C4-2B (cell line): Measurements from ENCODE around the gene SCAF1.
"Not testable (repeated sequence)": the region's sequence is repeated elsewhere in the genome, so short reads cannot be mapped to it uniquely, and the experiment has no call there.

Source experiments
- H3K27ac ChIP-seq: fragments of 450-650 bp; 2 replicates; pipeline ENCODE4 v1.5.1; 2017
- ZFX ChIP-seq: fragments of 450-650 bp; IDR thresholded peaks from 2 replicates; pipeline ENCODE4 v1.6.1; 2017
- TF ChIP-seq, protein P1 (sequence below): fragments of 450-650 bp; conservative IDR thresholded peaks from 2 replicates; pipeline ENCODE4 v1.5.1; 2017; ENCODE audit warnings: mild to moderate bottlenecking

SCAF1 gene

DNA sequence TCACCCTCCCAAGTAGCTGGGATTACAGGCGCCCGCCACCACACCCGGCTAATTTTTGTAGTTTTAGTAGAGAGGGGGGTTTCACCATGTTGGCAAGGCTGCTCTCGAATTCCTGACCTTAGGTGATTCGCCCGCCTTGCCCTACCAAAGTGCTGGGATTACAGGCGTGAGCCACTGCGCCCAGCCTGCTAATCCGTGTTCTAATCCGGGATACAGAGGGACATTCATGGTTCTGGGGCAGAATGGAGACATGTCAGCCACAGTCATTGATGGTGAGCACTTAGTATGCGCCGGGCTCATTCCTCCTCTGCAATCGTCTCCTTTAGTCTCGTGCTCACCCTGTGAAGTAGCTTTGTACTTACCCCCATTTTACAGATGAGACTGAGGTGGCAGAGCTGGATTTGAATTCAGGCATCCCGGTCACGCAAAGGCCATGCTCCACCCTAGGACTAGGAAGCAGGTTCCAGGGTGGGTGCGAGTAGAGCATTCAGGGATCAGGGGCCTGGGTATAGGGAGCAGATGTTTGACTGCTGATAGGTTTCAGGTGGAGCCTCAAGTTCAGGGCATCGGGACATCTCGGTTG, 10.3 kb upstream of the SCAF1 start:
- H3K27ac ChIP-seq, result peak overlapping the region; percentile 85
- TF ChIP-seq ZFX, result no peak
- TF ChIP-seq, protein P1, sequence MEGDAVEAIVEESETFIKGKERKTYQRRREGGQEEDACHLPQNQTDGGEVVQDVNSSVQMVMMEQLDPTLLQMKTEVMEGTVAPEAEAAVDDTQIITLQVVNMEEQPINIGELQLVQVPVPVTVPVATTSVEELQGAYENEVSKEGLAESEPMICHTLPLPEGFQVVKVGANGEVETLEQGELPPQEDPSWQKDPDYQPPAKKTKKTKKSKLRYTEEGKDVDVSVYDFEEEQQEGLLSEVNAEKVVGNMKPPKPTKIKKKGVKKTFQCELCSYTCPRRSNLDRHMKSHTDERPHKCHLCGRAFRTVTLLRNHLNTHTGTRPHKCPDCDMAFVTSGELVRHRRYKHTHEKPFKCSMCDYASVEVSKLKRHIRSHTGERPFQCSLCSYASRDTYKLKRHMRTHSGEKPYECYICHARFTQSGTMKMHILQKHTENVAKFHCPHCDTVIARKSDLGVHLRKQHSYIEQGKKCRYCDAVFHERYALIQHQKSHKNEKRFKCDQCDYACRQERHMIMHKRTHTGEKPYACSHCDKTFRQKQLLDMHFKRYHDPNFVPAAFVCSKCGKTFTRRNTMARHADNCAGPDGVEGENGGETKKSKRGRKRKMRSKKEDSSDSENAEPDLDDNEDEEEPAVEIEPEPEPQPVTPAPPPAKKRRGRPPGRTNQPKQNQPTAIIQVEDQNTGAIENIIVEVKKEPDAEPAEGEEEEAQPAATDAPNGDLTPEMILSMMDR, result no peak

DNA sequence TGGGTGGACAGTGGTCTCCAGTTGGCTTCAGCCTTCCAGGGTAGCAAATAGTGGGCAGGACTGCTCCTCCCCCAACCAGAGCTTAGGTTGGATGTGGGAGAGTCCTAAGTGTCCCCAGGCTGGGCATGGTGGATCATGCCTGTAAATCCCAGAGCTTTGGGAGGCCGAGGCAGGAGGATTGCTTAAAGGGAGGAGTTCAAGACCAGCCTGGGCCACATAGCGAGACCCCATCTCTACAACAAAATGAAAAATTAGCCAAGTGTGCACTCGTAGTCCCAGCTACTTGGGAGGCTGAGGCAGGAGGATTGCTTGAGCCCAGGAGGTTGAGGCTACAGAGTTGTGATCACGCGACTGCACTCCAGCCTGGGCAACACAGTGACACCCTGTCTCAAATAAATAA, 9.4 kb upstream of the SCAF1 start:
- H3K27ac ChIP-seq, result peak overlapping the region; percentile 85
- TF ChIP-seq ZFX, result no peak
- TF ChIP-seq, protein P1, result no peak

DNA sequence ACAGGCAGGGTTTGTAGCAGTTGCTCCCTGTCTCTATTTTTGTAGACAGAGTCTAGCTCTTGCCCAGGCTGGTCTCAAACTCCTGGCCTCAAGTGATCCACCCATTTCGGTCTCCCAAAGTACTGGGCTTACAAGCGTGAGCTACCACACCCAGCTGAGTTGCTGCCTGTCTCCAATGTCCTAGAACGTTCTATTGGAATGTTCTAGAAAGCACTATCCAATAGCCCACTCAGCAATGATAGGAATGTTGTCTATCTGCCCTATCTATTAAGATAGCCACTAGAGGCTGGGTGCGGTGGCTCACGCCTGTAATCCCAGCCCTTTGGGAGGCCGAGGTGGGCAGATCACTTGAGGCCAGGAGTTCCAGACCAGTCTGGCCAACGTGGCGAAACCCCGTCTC, 8.7 kb upstream of the SCAF1 start:
- not testable (repeated sequence) for H3K27ac ChIP-seq

DNA sequence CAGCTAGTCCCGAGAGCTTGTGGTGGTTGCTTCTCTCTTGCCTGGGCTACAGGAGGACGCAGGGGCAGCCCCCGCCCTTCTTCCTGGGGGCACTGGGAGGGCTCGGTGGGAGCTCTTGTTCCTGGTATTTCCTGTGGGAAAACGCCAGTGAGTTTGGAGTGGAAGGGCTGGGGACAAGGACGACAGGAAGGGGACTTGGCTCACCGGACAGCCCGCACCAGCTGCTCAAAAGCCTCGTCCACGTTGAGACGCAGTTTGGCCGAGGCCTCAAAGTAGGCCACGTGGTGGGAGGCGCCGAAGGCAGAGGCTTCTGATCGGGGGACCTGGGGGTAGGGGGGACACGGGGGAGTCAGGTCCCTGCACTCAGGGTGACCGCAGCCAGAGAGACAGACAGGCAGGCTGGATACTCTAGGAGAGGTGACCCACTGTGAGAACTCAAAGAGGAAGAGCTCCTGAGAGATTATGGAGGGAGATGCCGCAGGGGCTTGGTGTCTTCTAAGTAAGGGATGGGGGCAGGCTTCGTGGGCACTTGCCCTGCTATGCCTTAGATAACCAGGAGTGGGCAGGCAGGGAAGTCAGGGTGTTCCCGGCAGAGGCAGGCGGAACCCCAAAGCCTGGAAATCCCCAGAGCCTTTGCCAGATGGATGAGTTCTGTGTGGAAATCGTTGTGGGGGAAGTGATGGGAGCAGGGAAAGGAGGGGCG, 6.3 kb upstream of the SCAF1 start:
- TF ChIP-seq, protein P1, result no peak
- no peak for TF ChIP-seq ZFX
- H3K27ac ChIP-seq, result no peak overlapping the region

DNA sequence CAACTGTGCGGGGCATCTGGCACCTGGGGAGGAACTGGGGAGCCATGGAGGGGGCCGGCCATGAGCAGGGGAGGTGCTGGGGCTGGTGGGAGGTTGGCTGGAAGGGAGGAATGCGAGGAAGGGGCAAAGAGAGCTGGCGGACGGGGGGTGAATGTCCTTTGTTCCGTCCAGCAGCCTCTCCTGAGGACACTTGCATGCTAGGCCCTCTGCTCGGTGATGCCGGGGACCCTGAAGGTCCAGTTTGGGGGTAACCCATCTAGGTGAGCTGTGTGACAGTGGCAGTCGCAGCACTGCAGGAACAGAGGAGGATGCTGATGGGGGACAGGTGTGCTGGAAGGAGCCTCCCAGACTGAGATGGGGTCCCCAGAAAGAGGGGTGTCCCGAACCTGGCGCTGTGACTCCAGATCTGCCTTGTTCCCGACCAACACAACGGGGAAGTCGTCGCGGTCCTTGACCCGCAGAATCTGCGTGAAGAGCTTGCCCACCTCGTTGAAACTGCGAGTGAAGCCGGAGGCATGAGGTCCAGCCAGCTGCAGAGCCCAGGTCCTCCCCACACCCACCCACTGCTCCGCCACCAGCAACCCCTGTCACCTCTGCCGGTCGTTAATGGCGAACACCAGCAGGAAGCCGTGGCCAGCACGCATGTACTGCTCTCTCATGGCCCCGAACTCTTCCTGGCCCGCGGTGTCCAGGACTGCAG, 5.6 kb upstream of the SCAF1 start:
- H3K27ac ChIP-seq, result no peak overlapping the region
- TF ChIP-seq, protein P1, result no peak
- no peak for TF ChIP-seq ZFX

DNA sequence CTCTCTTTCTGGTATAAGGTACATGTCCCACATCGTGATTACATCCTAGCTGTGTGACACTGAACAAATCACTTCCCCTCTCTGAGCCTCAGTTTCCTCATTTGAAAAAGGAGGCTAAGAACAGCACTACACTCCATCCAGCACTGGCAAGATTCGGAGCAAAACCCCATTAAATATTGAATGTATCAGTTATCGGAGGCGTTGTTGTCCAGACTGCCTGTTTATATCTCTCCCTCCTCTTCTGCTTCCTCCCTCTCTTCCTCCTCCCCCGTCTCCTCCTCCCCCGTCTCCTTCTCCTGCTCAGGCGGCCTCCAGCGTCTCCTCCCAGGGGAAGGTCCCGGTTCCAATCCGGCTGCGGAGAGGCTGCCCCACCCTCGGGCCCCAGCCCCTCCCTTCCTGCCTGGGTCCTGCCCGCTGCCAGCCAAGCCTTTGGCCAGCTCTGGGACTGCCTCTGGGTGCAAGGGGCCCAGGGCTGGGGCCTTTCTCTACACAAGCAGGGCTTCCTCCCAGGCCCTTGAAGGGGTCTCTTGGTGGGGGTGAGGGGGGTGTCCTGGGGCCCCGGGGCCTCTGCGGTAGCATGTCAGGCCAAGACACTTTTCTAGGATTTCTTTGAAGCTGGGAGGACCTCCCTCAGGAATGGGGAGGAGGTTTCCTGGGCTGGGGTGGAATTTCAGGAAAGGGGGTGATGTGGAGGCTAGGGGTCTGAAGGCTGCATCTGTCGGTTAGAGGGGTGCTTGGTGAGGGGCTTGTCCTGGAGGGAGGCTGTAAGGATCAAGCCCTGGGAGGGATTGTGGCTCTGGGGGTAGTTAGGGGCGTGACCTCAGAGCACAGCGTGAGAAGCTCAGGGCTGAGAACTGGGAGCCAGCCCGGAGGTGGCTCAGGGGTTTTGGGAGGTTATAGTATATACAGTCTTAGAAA, 3.9 kb upstream of the SCAF1 start:
- H3K27ac ChIP-seq, result peak overlapping the region; percentile 51
- TF ChIP-seq ZFX, result no peak
- TF ChIP-seq, protein P1, result no peak

DNA sequence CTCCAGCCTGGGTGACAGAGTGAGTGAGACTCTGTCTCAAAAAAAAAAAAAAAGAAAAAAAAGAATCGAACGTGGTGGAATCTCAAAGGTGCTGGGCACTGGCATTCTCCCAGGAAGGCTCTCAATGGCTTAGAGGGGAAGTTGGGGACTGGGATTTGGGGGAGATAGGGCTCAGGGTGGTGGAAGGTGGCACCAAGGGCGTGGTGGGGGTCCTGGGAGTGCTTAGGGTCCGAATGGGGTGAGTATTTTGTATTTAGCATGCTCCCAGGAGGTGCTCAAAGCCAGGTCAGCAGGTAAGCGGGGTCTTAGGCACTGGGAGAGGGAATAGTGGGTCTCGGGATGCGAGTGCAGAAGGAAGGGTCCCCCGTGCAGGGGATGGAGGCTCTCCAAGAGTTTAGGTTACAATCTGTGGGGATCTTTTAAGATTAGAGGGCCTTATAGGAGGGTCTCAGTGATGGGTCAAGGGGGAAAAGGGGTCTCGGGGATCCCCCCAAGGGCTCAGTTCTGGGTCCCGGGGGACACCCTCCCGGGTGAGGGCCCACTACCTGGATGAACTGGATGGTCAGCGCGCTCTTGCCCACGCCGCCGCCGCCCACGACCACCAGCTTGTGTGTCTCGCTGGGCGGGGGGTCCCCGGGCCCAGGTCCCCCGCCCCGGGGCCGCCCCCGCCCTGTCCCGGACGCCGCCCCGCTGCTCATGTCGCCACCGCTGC, 2.5 kb upstream of the SCAF1 start:
- peak overlapping the region; percentile 91 for H3K27ac ChIP-seq
- TF ChIP-seq ZFX, result no peak
- TF ChIP-seq, protein P1, result no peak
